WTC11 (cell line): ENCODE measurements around the gene STARD7. TPM values are rescaled to one million over a fixed set of nuclear protein-coding genes. Genes with fewer than 3 reads are reported as not detected.

Experiments used
- ATAC-seq: fragments of 200-7000 bp; cut with Tn5 transposase; 2 replicates; pipeline ENCODE4 v1.10.0; 2021; ENCODE audit warnings: mild to moderate bottlenecking, moderate library complexity
- CTCF ChIA-PET: fragments of 300-600 bp; sonication (Branson Sonifier 250); formaldehyde crosslinking; loops from one replicate; lab custom pipeline; 2021; ENCODE audit warnings: antibody characterized with exemption; lab: Charles Lee
- POLR2A ChIA-PET: fragments of 350-600 bp; sonication (Branson Sonifier 250); formaldehyde crosslinking; loops from one replicate; lab custom pipeline; 2021; ENCODE audit warnings: antibody characterized with exemption; lab: Charles Lee
- DNase-seq: peaks from one replicate; pipeline ENCODE4 v3.0.0; 2021; ENCODE audit warnings: low spot score
- H3K27ac Mint-ChIP-seq: 2 replicates; pipeline ENCODE4 v1.8.0; 2021; ENCODE audit warnings: mixed read lengths
- H3K27me3 Mint-ChIP-seq: 2 replicates; pipeline ENCODE4 v1.8.0; 2021; ENCODE audit warnings: low read depth, mild to moderate bottlenecking, moderate library complexity, mixed read lengths
- H3K36me3 Mint-ChIP-seq: 2 replicates; pipeline ENCODE4 v1.8.0; 2021; ENCODE audit warnings: mixed read lengths
- H3K4me1 Mint-ChIP-seq: 2 replicates; pipeline ENCODE4 v1.8.0; 2022; ENCODE audit warnings: mixed read lengths
- H3K4me3 Mint-ChIP-seq: 2 replicates; pipeline ENCODE4 v1.8.0; 2021; ENCODE audit warnings: mild to moderate bottlenecking, moderate library complexity, mixed read lengths
- H3K9me3 Mint-ChIP-seq: 2 replicates; pipeline ENCODE4 v1.8.0; 2021; ENCODE audit warnings: mixed read lengths
- ATF1 ChIP-seq: sonication (generic); formaldehyde crosslinking; IDR thresholded peaks from 2 replicates; pipeline ENCODE4 v1.8.1; 2023; ENCODE audit warnings: mild to moderate bottlenecking, moderate library complexity, missing genetic modification reagents
- ATF6 ChIP-seq: sonication (generic); formaldehyde crosslinking; IDR thresholded peaks from 2 replicates; pipeline ENCODE4 v1.8.1; 2023; ENCODE audit warnings: mild to moderate bottlenecking, missing genetic modification reagents
- ERG ChIP-seq: fragments of 250-450 bp; sonication (Bioruptor Pico); IDR thresholded peaks from 2 replicates; pipeline ENCODE4 v1.8.0; 2021; ENCODE audit warnings: mild to moderate bottlenecking
- FOXJ3 ChIP-seq: sonication (generic); formaldehyde crosslinking; IDR thresholded peaks from 2 replicates; pipeline ENCODE4 v1.9.0; 2021; ENCODE audit warnings: missing genetic modification reagents, mild to moderate bottlenecking, borderline replicate concordance
- IRF1 ChIP-seq: sonication (generic); formaldehyde crosslinking; IDR thresholded peaks from 2 replicates; pipeline ENCODE4 v1.8.0; 2023; ENCODE audit warnings: missing genetic modification reagents
- KAT7 ChIP-seq: sonication (generic); formaldehyde crosslinking; IDR thresholded peaks from 2 replicates; pipeline ENCODE4 v1.8.1; 2023; ENCODE audit warnings: missing genetic modification reagents, mild to moderate bottlenecking, borderline replicate concordance
- NFATC4 ChIP-seq: fragments of 250-450 bp; sonication (Bioruptor Pico); IDR thresholded peaks from 2 replicates; pipeline ENCODE4 v1.9.0; 2021; ENCODE audit warnings: mild to moderate bottlenecking
- NR3C1 ChIP-seq: sonication (generic); formaldehyde crosslinking; conservative IDR thresholded peaks from 2 replicates; pipeline ENCODE4 v1.8.1; 2023; ENCODE audit warnings: low read depth, mild to moderate bottlenecking, missing genetic modification reagents
- RELA ChIP-seq: sonication (generic); formaldehyde crosslinking; IDR thresholded peaks from 2 replicates; pipeline ENCODE4 v1.8.1; 2022; ENCODE audit warnings: missing genetic modification reagents, mild to moderate bottlenecking, borderline replicate concordance
- SMAD4 ChIP-seq: sonication (generic); formaldehyde crosslinking; IDR thresholded peaks from 2 replicates; pipeline ENCODE4 v1.8.0; 2022; ENCODE audit warnings: mild to moderate bottlenecking, missing genetic modification reagents
- TEAD4 ChIP-seq: sonication (generic); formaldehyde crosslinking; IDR thresholded peaks from 2 replicates; pipeline ENCODE4 v1.8.0; 2022; ENCODE audit warnings: mild to moderate bottlenecking, missing genetic modification reagents
- TP53 ChIP-seq: sonication (generic); formaldehyde crosslinking; IDR thresholded peaks from 2 replicates; pipeline ENCODE4 v1.8.1; 2023; ENCODE audit warnings: mild to moderate bottlenecking, missing genetic modification reagents
- ZNF121 ChIP-seq: sonication (generic); formaldehyde crosslinking; IDR thresholded peaks from 2 replicates; pipeline ENCODE4 v1.8.0; 2023; ENCODE audit warnings: missing genetic modification reagents
- ZNF219 ChIP-seq: sonication (generic); formaldehyde crosslinking; IDR thresholded peaks from 2 replicates; pipeline ENCODE4 v1.8.0; 2023; ENCODE audit warnings: missing genetic modification reagents, mild to moderate bottlenecking, borderline replicate concordance
- ZNF232 ChIP-seq: sonication (generic); formaldehyde crosslinking; IDR thresholded peaks from 2 replicates; pipeline ENCODE4 v1.8.0; 2022; ENCODE audit warnings: mild to moderate bottlenecking, missing genetic modification reagents
- ZNF416 ChIP-seq: fragments of 250-450 bp; sonication (Bioruptor Pico); IDR thresholded peaks from 2 replicates; pipeline ENCODE4 v1.9.0; 2021; ENCODE audit warnings: mild to moderate bottlenecking, inconsistent platforms
- ZNF512 ChIP-seq: sonication (generic); formaldehyde crosslinking; IDR thresholded peaks from 2 replicates; pipeline ENCODE4 v1.8.1; 2022; ENCODE audit warnings: missing genetic modification reagents, borderline replicate concordance
- ZNF671 ChIP-seq: fragments of 250-450 bp; sonication (Bioruptor Pico); IDR thresholded peaks from 2 replicates; pipeline ENCODE4 v1.8.0; 2021; ENCODE audit warnings: mild to moderate bottlenecking
- total RNA-seq: library from RNA; stranded (reverse); gene quantifications from 3 replicates; pipeline ENCODE4 v1.2.3, GENCODE V29; 2021
- TF ChIP-seq, protein P1 (sequence below): fragments of 250-450 bp; sonication (Bioruptor Pico); conservative IDR thresholded peaks from 2 replicates; pipeline ENCODE4 v1.9.0; 2021; ENCODE audit warnings: mild to moderate bottlenecking
- TF ChIP-seq, protein P2 (sequence below): sonication (generic); formaldehyde crosslinking; IDR thresholded peaks from 2 replicates; pipeline ENCODE4 v1.8.0; 2022; ENCODE audit warnings: mild to moderate bottlenecking, missing genetic modification reagents
- TF ChIP-seq, protein P3 (sequence below): fragments of 200-600 bp; IDR thresholded peaks from 2 replicates; pipeline ENCODE4 v1.8.0; 2022; ENCODE audit warnings: antibody characterized with exemption
- TF ChIP-seq, protein P4 (sequence below): sonication (generic); formaldehyde crosslinking; IDR thresholded peaks from 2 replicates; pipeline ENCODE4 v1.8.1; 2023; ENCODE audit warnings: mild to moderate bottlenecking, missing genetic modification reagents

Gene STARD7
- total RNA-seq, 1 experiment from 2014 or later: 217 TPM

GRCh38 chr2:96236882-96237281 lies 28.3 kb upstream of the STARD7 start (continued):
- TF ChIP-seq, protein P1, sequence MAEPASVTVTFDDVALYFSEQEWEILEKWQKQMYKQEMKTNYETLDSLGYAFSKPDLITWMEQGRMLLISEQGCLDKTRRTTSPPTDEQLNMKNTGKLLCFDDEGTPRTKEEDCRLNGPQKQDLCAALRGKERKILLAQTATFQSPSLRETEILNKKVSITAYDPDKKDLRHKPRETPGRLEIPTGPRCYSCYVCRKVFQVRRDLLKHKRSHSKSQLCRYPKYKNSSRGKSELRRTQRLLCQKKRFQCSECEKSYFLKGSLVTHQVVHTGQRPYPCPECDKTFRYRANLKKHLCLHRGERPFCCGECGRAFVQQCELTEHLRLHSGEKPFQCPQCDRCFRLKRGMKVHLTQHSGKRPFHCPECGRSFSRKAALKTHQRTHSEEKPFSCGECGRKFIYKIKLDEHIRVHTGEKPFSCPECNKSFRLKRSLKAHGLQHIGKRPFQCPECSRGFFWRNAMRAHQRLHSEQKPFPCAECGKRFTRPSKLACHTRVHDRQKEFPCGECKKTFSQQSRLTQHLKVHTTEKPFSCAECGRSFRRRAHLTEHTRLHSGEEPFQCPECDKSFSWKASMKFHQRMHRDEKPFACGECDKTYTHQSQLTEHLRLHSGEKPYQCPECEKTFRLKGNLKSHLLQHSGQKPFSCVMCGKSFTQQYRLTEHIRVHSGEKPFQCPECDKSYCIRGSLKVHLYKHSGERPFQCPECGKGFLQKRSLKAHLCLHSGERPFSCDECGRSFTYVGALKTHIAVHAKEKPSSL (CRISPR knock-in tag): no peak
- TF ChIP-seq FOXJ3 (CRISPR knock-in tag) (no peak), IRF1 (CRISPR knock-in tag) (no peak), NFATC4 (CRISPR knock-in tag) (no peak), ZNF219 (no peak), ERG (no peak), ATF6 (no peak), TP53 (CRISPR knock-in tag) (no peak)
- TF ChIP-seq, protein P2, sequence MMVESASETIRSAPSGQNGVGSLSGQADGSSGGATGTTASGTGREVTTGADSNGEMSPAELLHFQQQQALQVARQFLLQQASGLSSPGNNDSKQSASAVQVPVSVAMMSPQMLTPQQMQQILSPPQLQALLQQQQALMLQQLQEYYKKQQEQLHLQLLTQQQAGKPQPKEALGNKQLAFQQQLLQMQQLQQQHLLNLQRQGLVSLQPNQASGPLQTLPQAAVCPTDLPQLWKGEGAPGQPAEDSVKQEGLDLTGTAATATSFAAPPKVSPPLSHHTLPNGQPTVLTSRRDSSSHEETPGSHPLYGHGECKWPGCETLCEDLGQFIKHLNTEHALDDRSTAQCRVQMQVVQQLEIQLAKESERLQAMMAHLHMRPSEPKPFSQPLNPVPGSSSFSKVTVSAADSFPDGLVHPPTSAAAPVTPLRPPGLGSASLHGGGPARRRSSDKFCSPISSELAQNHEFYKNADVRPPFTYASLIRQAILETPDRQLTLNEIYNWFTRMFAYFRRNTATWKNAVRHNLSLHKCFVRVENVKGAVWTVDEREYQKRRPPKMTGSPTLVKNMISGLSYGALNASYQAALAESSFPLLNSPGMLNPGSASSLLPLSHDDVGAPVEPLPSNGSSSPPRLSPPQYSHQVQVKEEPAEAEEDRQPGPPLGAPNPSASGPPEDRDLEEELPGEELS (CRISPR knock-in tag): no peak

GRCh38 chr2:96233880-96234316 lies 25.3 kb upstream of the STARD7 start:
- CTCF ChIA-PET: interaction anchor here (1.3 to 2.1 kb wide), 4 partner anchors 59 to 117 kb away, joined by 4 to 7 read pairs (median 4); partner anchors contain the start of gene ASTL
- no peak for TF ChIP-seq ATF6
- TF ChIP-seq ZNF512 (CRISPR knock-in tag): no peak
- TF ChIP-seq, protein P3, sequence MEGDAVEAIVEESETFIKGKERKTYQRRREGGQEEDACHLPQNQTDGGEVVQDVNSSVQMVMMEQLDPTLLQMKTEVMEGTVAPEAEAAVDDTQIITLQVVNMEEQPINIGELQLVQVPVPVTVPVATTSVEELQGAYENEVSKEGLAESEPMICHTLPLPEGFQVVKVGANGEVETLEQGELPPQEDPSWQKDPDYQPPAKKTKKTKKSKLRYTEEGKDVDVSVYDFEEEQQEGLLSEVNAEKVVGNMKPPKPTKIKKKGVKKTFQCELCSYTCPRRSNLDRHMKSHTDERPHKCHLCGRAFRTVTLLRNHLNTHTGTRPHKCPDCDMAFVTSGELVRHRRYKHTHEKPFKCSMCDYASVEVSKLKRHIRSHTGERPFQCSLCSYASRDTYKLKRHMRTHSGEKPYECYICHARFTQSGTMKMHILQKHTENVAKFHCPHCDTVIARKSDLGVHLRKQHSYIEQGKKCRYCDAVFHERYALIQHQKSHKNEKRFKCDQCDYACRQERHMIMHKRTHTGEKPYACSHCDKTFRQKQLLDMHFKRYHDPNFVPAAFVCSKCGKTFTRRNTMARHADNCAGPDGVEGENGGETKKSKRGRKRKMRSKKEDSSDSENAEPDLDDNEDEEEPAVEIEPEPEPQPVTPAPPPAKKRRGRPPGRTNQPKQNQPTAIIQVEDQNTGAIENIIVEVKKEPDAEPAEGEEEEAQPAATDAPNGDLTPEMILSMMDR: no peak
- TF ChIP-seq ATF1: no peak
- no peak for TF ChIP-seq NR3C1
- no peak for TF ChIP-seq ZNF671 (CRISPR knock-in tag)
- no peak for TF ChIP-seq ZNF232
- TF ChIP-seq, protein P4, sequence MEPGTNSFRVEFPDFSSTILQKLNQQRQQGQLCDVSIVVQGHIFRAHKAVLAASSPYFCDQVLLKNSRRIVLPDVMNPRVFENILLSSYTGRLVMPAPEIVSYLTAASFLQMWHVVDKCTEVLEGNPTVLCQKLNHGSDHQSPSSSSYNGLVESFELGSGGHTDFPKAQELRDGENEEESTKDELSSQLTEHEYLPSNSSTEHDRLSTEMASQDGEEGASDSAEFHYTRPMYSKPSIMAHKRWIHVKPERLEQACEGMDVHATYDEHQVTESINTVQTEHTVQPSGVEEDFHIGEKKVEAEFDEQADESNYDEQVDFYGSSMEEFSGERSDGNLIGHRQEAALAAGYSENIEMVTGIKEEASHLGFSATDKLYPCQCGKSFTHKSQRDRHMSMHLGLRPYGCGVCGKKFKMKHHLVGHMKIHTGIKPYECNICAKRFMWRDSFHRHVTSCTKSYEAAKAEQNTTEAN (CRISPR knock-in tag): no peak
- TF ChIP-seq RELA (CRISPR knock-in tag): no peak
- no peak for TF ChIP-seq ZNF121 (CRISPR knock-in tag)
- TF ChIP-seq KAT7 (CRISPR knock-in tag): no peak
- TF ChIP-seq TEAD4 (CRISPR knock-in tag): no peak
- TF ChIP-seq ZNF416 (CRISPR knock-in tag): no peak
- TF ChIP-seq SMAD4 (CRISPR knock-in tag): no peak

More at GRCh38 chr2:96233880-96234316, 25.3 kb upstream of the STARD7 start:
- Mint-ChIP-seq H3K27ac (no peak overlapping the region), H3K9me3 (no peaks in the 10 kb centered on the region), H3K36me3 (no peaks in the 10 kb centered on the region), H3K27me3 (no peaks in the 10 kb centered on the region), H3K4me3 (no peak overlapping the region), H3K4me1 (peaks cover 5% of the 10 kb centered on the region; the same call in 1 of the 2 replicates)
- POLR2A ChIA-PET: interaction anchor here (0.5 kb wide), 1 partner anchor 302 kb away, joined by 3 read pairs; no protein-coding TSS in a partner anchor
- ATAC-seq: no peak
- no peak for DNase-seq
